COLO829 (cell line): Measurements from ENCODE around the gene NIT1.
A peak's percentile ranks its signal among the peaks of the same experiment; 100 is the strongest.
"Not testable (repeated sequence)": the region's sequence is repeated elsewhere in the genome, so short reads cannot be mapped to it uniquely, and the experiment has no call there.

Source experiments
- DNase-seq: peaks from one replicate; pipeline ENCODE4 v3.0.0; 2012; ENCODE audit warnings: low spot score

NIT1 gene

DNA sequence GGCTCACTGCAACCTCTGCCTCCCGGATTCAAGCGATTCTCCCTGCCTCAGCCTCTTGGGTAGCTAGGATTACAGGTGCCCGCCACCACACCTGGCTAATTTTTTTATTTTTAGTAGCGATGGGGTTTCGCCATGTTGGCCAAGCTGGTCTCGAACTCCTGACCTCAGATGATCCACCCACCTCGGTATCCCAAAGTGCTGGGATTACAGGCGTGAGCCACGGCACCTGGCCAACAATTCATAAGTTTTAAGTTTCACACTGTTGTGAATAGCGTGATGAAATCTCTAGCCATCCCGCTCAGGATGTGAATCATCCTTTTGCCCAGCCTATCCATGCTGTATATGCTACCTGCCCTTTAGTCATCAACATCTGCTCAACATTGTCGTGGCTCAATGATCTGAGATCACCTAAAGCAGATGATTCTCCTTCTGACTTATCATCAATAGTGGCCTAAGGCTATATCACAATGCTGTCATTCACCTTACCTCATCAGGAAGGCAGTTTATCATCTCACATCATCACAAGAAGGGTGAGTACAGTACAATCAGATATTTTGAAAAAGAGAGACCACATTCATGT lies 2.7 kb upstream of the NIT1 start:
- DNase-seq = no peak

DNA sequence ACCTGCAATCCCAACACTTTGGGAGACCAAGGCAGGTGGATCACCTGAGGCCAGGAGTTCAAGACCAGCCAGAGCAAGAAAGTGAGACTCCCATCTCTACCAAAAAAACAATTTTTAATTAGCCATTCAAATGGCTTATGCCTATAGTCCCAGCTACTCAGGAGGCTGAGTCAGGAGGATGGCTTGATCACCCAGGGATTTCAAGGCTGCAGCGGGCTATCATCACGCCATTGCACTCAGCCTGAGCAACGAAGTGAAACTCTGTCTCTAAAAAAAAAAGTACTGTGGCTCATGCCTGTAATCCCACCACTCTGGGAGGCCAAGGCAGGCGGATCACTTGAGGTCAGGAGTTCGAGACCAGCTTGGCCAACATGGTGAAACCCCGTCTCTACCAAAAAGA lies 1.9 kb upstream of the NIT1 start:
- not testable (repeated sequence) for DNase-seq

DNA sequence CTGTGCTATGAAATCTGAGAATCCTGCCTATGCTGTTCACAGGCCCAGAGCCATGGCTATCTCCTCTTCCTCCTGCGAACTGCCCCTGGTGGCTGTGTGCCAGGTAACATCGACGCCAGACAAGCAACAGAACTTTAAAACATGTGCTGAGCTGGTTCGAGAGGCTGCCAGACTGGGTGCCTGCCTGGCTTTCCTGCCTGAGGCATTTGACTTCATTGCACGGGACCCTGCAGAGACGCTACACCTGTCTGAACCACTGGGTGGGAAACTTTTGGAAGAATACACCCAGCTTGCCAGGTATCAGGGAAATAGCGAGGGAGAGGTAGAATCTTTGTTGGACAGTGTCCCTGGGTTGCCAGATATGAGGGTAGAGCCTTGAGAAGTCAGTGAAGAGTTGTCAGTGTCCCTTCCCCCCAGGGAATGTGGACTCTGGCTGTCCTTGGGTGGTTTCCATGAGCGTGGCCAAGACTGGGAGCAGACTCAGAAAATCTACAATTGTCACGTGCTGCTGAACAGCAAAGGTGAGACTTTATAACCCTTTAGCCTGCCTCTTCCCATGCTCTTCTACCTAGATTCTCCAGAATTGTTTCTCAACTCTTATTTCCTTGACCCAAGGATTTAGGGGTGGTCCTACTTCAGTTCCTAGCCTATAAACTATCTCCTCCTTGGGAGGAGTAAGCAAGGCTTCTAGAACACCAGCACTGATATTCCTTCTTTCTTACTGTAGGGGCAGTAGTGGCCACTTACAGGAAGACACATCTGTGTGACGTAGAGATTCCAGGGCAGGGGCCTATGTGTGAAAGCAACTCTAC lies 1.4 kb downstream of the NIT1 start:
- DNase-seq = peak; percentile 63

DNA sequence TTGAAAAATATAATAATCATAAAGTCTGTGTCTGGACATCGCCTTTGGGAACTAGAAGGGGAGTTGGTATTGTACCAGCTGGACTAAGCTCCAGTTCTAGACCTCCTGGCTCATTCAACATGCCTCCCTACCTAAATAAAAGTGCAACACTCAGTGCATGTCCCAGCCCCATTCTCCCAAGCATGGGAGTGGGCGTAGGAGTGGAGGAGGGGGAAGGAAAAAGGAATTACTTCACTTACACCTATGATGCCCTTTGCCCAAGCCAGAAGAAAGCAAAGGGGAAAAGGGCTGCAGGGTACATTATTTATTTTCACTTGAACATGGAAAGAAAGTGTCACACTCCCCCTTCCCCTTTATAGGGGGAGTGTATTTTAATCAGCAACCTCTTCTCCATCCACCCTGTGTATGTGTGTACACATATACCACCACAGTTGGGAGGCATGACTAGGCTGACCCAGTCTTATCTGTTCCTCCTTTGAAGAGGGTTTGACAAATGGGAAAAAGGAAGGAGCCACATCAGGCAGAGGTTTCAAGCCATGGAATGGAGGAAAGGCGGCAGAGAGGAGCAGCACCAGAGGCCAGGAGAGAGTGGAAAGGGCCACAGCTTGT lies 3.2 kb downstream of the NIT1 start:
- DNase-seq = no peak

DNA sequence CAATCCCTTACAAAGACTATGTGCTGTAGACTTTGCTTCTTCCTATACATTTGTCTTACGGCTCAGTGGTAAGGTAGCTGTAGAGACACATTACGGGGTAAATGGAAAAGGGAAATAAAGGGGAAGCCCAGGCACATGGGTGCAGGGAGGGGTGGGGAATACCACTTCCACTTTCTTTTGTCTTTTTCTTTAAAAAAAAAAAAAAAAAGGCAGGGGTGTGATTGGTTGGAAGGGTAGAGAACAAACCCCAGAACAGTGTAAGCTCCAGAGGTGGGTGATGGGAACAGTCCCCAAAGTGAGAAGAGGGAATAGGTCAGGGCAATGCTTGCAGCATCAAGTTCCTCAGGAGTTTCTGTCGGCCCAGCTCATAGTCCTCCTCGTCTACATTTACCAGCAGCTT lies 3.9 kb downstream of the NIT1 start:
- DNase-seq = no peak

GRCh38 chr1:161122967-161123366 lies 5.1 kb downstream of the NIT1 start:
- no peak for DNase-seq

GRCh38 chr1:161127649-161128048 lies 9.7 kb downstream of the NIT1 start:
- DNase-seq = no peak

- no peak for DNase-seq
These were observed 10.9 kb downstream of the NIT1 start for GRCh38 chr1:161128591-161129420.

DNA sequence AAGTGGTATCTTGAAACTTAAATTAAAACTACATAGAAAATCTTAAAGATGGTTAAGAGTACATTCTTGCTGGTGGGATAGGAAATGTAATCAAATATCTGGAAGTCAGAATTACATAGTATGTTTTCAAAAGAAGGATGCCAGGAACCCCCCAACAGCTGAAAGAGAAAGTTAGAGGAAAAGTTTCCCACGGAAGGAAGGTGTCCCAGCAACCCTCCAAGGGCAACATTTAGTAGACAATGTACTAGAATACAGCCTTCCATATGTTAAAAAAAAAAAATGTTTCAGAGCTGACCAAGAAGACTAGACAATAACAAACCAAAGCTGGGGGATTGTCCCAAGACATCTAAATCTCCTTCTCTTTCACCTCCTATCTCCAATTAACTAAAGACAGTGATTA lies 12.4 kb downstream of the NIT1 start:
- DNase-seq = no peak

DNA sequence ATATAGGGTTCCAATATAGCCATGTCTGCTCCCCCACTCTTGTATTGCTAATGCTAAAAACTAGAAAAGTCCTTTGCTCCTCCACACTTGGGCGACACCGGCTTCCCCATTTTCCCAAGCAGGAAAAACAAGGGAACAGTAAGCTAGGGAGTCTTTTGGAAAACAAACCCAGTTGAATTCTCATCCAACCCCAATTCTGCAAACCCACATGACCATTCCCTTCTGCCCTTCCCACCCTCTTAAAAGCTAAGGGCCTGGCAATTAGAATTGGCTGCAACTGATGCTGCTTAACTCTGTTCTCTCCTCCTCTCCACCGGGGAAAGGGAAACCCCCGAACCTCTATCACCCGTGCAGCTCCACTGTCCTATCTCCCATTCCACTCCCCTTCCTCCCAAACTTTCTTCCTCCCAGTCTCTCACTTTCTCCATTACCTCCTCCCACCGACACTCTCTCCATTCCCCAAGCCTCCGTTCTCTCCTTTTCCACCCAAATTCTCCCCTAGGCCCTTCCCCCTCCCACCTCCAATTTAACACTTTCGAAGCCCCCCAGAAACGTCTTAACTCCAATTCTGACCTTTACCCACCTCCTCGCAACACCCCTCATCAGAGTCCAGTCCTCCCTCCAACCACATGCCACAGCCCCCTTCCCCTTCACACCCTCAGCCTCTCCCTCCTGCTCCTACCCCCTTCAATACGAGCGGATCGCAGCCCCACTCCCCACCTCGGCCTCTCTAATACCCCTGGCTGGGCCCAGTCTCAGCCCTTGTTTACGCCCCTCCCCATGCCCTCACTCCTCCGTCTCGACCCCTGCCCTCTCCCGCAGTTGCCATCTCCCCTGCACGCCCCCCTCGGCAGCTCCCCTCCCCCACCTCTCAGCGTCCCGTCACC lies 13.9 kb downstream of the NIT1 start:
- no peak for DNase-seq

- DNase-seq = peak; percentile 98
These were observed 14.7 kb downstream of the NIT1 start, which contains the start of gene DEDD for GRCh38 chr1:161132410-161133219. TSS of gene DEDD (minus strand) at chr1:161132667. CDS start at chr1:161124462, 8,205 bp downstream.

- DNase-seq = no peak
These were observed 15.4 kb downstream of the NIT1 start for GRCh38 chr1:161133220-161133740.

- DNase-seq = no peak
These were observed 20.0 kb downstream of the NIT1 start for GRCh38 chr1:161137881-161138280.

GRCh38 chr1:161138431-161138830 lies 20.5 kb downstream of the NIT1 start:
- no peak for DNase-seq

GRCh38 chr1:161139766-161140165 lies 21.9 kb downstream of the NIT1 start:
- peak; percentile 59 for DNase-seq

GRCh38 chr1:161140755-161141400 lies 23.0 kb downstream of the NIT1 start:
- no peak for DNase-seq

DNA sequence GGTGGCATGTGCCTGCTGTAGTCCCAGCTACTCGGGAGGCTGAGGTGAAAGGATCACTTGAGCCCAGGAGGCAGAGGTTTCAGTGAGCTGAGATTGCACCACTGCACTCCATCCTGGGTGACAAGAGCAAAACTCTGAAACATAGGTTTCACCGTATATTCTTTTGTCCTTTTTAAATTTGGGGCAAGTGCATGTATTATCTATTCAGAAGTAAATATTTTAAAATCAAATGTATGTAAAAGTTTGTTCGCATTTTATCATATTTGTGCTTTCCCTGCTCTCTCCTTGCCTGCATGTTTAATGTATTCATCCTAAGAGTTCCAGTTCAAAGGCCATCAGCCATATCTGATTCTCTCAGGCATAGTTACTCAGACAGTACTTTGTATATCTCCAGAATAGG lies 27.9 kb downstream of the NIT1 start:
- no peak for DNase-seq

GRCh38 chr1:161153176-161153575 lies 35.3 kb downstream of the NIT1 start:
- no peak for DNase-seq

DNA sequence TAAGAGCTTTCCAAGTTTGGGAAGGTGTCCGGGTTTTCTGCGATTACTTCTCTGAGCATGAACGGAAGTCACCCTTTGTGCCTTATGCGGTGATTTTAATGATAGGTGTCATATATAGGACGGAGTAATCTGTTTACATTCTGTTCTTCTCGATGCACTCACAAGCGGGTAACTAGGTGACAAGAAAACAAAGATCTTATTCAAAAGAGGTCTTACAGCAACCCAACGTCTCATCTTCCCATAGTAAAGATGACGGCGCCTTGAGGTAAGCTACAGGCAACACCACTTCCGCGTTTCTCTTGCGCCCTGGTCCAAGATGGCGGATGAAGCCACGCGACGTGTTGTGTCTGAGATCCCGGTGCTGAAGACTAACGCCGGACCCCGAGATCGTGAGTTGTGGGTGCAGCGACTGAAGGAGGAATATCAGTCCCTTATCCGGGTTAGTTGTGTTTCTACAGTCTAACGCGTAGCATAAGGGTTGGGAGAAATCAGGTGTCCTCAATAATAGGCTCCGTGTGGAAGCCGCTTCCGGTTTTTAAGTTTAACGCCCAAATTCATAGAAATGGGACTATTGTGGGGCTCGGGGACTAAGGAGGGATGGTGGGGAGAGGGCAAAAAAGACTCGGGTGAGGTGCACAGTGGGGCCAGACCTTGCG lies 35.9 kb downstream of the NIT1 start, which contains the start of gene UFC1:
Gene UFC1 (plus strand): TSS at position 297 of the 656 bp plus-strand sequence. CDS start 20 bp downstream, at position 317.
- peak; percentile 96 for DNase-seq
